Stimulated activated CD4-positive, alpha-beta T cell treated with anti-CD3 and anti-CD28 coated beads, Interleukin-15, amount 100 ng/mL, for 1 hour (primary cell): ENCODE results near the gene AGFG1.

Experiments used
- DNase-seq, 2 donors: peaks; one replicate each; pipeline ENCODE4 v3.0.0-alpha.2; 2020; ENCODE audit warnings: low read depth in 1 of 2, low spot score in 1 of 2

The AGFG1 gene

GRCh38 chr2:227606476-227606875 is 134.5 kb downstream of the AGFG1 start:
- no peak for DNase-seq

DNA sequence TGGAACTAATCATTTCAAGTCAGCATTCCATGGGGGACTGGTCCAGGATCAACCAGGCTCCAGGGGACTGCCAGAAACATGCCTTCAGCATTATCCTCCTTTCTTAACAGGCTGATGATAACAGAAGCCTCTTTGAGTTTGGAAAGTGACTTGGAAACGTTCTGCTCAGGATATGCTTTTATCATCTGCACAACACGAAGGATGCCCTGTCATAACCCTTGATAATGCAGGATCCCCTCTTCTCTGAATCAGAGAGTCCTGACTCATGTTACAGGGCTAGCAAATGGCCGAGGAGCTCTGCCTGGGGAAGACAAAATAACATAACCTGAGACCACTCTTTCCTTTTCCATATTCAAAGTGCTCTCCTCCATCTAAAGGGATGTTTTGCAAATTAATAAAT is 136.0 kb downstream of the AGFG1 start:
- DNase-seq, result no peak

DNA sequence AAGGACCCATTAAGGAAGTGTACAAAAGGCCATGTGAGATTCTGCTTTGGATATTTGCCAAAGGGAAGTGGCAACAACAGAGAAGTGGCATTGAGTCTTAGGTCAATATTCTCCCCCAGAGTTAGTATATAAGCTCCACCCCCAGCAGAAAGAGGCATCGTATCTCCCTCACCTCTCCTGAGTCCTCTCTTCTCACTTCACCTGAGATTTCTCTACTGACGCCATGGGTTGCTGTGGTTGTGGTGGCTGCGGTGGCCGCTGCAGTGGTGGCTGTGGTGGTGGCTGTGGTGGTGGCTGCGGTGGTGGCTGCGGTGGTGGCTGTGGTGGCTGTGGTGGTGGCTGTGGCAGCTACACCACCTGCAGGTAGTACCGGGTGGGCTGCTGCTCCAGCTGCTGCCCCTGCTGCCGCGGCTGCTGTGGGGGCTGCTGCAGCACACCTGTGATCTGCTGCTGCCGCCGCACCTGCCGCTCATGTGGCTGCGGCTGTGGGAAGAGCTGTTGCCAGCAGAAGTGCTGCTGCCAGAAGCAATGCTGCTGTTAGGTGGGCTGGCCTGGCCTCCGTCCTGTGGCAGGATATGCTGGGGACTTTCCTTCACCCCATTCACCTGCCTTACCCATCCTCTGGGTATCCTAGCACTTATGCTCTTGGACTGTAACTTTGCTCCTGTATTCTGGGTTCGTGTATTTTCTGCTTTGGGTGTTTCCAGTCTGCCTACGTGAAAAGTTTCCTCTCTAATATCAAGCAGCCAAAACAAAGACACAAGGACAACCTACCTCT is 136.8 kb downstream of the AGFG1 start:
- DNase-seq, result no peak

GRCh38 chr2:227610123-227610522 is 138.2 kb downstream of the AGFG1 start:
- no peak for DNase-seq
